Measurements from ENCODE around the gene FGF2.

- TF ChIP-seq CTCF (IDR thresholded peaks at IDR 0.05), result no peak
- TF ChIP-seq POLR2A (IDR thresholded peaks at IDR 0.05), result no peak
These were observed 91.1 kb downstream of the FGF2 start for GRCh38 chr4:122917731-122918130.

All from tibial nerve (tissue), 3 donors.